HL-60 (cell line): Measurements from ENCODE around the gene SNAI3.

Experiments used
- DNase-seq, 2 experiments: peaks; one replicate each; pipeline ENCODE4 v3.0.0-alpha.2; 2010 to 2020; ENCODE audit warnings: low read depth in 1 of 2, low spot score in 1 of 2
- H3K27ac ChIP-seq: fragments of 250-450 bp; sonication (Bioruptor Pico); replicated peaks from 2 replicates; pipeline ENCODE4 v1.5.1; 2020; ENCODE audit warnings: mild to moderate bottlenecking, moderate library complexity
- H3K27me3 ChIP-seq: fragments of 250-450 bp; sonication (Bioruptor Pico); 2 replicates; pipeline ENCODE4 v1.5.1; 2021; ENCODE audit warnings: mild to moderate bottlenecking, moderate library complexity; ENCODE audit not compliant: insufficient read depth, poor library complexity, severe bottlenecking
- H3K4me3 ChIP-seq: replicated peaks from 2 replicates; pipeline ENCODE4 v1.5.1; 2011; ENCODE audit warnings: mild to moderate bottlenecking, control low read depth, low read length; ENCODE audit not compliant: insufficient read depth
- GABPA ChIP-seq: IDR thresholded peaks from 2 replicates; pipeline ENCODE4 v1.6.1; 2012; ENCODE audit warnings: low read depth
- POLR2AphosphoS5 ChIP-seq: IDR thresholded peaks from 2 replicates; pipeline ENCODE4 v1.6.1; 2012; ENCODE audit warnings: low read depth
- SPI1 ChIP-seq: IDR thresholded peaks from 2 replicates; pipeline ENCODE4 v1.6.1; 2012; ENCODE audit warnings: low read depth, mild to moderate bottlenecking, borderline replicate concordance
- TF ChIP-seq, protein P1 (sequence below): IDR thresholded peaks from one replicate; pipeline ENCODE4 v1.5.1; 2011; ENCODE audit warnings: low read length, control low read depth, inconsistent platforms; ENCODE audit not compliant: insufficient read depth
- TF ChIP-seq, protein P2 (sequence below): IDR thresholded peaks from 2 replicates; pipeline ENCODE4 v1.6.1; 2012; ENCODE audit warnings: low read depth; ENCODE audit not compliant: insufficient replicate concordance

The SNAI3 gene

DNA sequence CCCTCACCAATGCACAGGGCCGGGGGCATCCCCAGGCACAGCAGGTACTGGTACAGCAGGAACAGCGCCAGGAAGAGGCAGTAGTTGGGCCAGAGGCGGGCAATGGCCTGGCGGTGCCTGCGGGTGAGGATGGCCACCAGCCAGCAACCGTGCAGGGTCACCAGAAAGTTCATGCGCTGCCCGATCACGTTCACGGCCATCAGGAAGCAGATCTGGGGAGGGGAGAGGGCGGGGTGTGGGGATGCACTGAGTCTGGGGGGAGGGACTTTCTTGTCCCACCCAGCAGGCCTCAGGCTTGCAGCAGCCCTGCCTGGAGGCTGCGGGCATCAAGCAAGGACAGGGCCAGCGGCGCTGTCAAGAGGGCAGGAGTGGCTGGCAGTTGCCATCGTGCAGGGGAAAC, 45.4 kb upstream of the SNAI3 start:
- H3K27me3 ChIP-seq, result no peaks in the 10 kb centered on the region
- DNase-seq, result no peak
- TF ChIP-seq, protein P1, sequence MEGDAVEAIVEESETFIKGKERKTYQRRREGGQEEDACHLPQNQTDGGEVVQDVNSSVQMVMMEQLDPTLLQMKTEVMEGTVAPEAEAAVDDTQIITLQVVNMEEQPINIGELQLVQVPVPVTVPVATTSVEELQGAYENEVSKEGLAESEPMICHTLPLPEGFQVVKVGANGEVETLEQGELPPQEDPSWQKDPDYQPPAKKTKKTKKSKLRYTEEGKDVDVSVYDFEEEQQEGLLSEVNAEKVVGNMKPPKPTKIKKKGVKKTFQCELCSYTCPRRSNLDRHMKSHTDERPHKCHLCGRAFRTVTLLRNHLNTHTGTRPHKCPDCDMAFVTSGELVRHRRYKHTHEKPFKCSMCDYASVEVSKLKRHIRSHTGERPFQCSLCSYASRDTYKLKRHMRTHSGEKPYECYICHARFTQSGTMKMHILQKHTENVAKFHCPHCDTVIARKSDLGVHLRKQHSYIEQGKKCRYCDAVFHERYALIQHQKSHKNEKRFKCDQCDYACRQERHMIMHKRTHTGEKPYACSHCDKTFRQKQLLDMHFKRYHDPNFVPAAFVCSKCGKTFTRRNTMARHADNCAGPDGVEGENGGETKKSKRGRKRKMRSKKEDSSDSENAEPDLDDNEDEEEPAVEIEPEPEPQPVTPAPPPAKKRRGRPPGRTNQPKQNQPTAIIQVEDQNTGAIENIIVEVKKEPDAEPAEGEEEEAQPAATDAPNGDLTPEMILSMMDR, result no peak
- TF ChIP-seq GABPA (no peak), POLR2AphosphoS5 (no peak), SPI1 (no peak)
- TF ChIP-seq, protein P2, sequence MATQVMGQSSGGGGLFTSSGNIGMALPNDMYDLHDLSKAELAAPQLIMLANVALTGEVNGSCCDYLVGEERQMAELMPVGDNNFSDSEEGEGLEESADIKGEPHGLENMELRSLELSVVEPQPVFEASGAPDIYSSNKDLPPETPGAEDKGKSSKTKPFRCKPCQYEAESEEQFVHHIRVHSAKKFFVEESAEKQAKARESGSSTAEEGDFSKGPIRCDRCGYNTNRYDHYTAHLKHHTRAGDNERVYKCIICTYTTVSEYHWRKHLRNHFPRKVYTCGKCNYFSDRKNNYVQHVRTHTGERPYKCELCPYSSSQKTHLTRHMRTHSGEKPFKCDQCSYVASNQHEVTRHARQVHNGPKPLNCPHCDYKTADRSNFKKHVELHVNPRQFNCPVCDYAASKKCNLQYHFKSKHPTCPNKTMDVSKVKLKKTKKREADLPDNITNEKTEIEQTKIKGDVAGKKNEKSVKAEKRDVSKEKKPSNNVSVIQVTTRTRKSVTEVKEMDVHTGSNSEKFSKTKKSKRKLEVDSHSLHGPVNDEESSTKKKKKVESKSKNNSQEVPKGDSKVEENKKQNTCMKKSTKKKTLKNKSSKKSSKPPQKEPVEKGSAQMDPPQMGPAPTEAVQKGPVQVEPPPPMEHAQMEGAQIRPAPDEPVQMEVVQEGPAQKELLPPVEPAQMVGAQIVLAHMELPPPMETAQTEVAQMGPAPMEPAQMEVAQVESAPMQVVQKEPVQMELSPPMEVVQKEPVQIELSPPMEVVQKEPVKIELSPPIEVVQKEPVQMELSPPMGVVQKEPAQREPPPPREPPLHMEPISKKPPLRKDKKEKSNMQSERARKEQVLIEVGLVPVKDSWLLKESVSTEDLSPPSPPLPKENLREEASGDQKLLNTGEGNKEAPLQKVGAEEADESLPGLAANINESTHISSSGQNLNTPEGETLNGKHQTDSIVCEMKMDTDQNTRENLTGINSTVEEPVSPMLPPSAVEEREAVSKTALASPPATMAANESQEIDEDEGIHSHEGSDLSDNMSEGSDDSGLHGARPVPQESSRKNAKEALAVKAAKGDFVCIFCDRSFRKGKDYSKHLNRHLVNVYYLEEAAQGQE, result no peak
- no peak overlapping the region for H3K27ac ChIP-seq
- no peak overlapping the region for H3K4me3 ChIP-seq

DNA sequence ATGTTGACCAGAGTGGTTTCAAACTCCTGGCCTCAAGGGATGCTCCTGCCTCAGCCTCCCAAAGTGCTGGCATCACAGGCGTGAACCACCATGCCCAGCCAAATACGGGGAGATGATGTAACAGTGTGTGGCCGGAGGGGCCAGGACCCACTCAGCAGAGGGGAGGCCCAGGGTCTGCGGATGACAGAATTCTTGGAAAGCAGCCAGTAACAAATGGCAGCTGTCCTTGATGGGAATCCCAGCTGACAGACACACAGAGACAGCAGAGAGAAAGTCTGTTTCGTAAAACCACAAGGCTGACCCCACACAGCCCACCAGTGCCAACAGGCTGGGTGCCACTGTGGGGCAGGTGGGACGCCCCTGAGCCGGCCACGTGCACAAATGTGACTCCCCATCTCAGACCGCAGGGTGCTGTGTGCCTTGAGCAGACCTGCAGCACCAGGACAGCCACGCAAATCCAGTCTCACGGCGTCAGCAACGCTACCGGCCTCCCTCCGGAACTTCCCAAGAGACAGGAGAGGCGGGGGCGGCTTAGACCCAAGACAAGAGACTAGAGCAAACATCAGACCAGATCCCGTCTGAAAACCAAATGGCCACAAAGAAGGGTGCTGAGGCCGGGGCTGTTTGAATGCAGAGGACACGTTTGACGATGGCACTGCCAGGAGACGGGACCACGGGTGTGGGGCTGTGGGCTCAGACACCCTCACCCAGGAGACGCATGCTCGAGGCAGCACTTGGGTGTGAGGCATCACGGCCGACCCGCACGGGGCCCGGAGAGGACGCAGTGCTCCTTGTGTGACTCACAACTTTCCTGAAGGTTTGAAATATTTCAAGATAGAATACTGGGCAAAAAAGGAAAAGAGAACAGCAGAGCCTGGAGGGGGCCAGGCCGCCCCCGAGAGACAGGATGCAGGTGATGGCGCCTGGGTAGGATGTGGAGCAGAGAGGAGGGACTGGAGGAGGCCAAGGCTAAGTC, 44.6 kb upstream of the SNAI3 start:
- no peak for DNase-seq
- no peak for TF ChIP-seq SPI1
- no peak for TF ChIP-seq GABPA
- TF ChIP-seq, protein P1, result no peak
- no peak for TF ChIP-seq POLR2AphosphoS5
- TF ChIP-seq, protein P2, result no peak
- H3K27me3 ChIP-seq, result no peaks in the 10 kb centered on the region
- H3K4me3 ChIP-seq, result no peak overlapping the region
- H3K27ac ChIP-seq, result no peak overlapping the region

DNA sequence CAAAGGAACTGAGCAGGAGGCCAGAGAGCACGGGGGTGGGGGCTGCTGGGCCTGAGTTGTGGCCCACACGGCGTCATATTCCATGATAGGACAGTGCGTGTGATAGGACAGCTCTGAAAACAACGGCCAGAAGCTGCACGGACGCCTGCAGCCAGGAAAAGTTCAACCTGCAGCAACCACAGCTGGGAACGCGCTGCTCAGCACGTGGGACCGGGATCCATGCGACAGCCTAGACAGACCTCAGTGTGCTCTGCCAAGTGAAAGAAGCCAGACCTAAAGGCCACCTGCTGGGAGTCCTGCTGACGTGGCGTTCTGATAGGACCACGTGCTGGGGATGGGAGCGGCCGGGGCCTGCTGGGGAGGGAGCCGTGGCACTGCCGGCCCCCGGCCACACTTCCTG, 41.6 kb upstream of the SNAI3 start:
- Histone ChIP-seq H3K4me3 (no peak overlapping the region), H3K27me3 (no peaks in the 10 kb centered on the region), H3K27ac (no peak overlapping the region)
- TF ChIP-seq, protein P2, result no peak
- TF ChIP-seq SPI1, result no peak
- TF ChIP-seq GABPA, result no peak
- TF ChIP-seq, protein P1, result no peak
- no peak for TF ChIP-seq POLR2AphosphoS5
- DNase-seq, result no peak
